Skin epidermis (tissue), 12 donors: Measurements from ENCODE around the gene ZNF185.

ENCODE experiments used
- H3K27ac ChIP-seq, 21 experiments: fragments of 200-600 bp; sonication (generic) in 11 of 21; one replicate each; pipeline ENCODE4 v1.5.0; 2020; ENCODE audit warnings: mild to moderate bottlenecking in 3 of 21, inconsistent platforms in 2 of 21, moderate library complexity in 2 of 21
- H3K4me3 ChIP-seq, 7 experiments: fragments of 200-600 bp; sonication (generic) in 2 of 7; one replicate each; pipeline ENCODE4 v1.5.0; 2020; ENCODE audit warnings: inconsistent platforms in 2 of 7, mild to moderate bottlenecking in 2 of 7, moderate library complexity in 1 of 7

ZNF185 gene

GRCh38 chrX:152942077-152942442 is 44.2 kb downstream of the ZNF185 start:
- H3K27ac ChIP-seq = peak overlapping the region in 20 of 21 experiments; percentile 52 to 90 (median 80)
- H3K4me3 ChIP-seq = peak overlapping the region; percentile 31 to 55 (median 48)

- H3K27ac ChIP-seq = no peak overlapping the region
- no peak overlapping the region for H3K4me3 ChIP-seq
These were observed 46.0 kb downstream of the ZNF185 start for GRCh38 chrX:152943826-152944225.

GRCh38 chrX:152945021-152945979 is 47.4 kb downstream of the ZNF185 start:
- Histone ChIP-seq H3K4me3 (no peak overlapping the region), H3K27ac (no peak overlapping the region)

GRCh38 chrX:152946681-152947080 is 48.8 kb downstream of the ZNF185 start:
- Histone ChIP-seq H3K27ac (no peak overlapping the region), H3K4me3 (no peak overlapping the region)
